ENCODE results near the gene TFIP11.

Gene TFIP11

DNA sequence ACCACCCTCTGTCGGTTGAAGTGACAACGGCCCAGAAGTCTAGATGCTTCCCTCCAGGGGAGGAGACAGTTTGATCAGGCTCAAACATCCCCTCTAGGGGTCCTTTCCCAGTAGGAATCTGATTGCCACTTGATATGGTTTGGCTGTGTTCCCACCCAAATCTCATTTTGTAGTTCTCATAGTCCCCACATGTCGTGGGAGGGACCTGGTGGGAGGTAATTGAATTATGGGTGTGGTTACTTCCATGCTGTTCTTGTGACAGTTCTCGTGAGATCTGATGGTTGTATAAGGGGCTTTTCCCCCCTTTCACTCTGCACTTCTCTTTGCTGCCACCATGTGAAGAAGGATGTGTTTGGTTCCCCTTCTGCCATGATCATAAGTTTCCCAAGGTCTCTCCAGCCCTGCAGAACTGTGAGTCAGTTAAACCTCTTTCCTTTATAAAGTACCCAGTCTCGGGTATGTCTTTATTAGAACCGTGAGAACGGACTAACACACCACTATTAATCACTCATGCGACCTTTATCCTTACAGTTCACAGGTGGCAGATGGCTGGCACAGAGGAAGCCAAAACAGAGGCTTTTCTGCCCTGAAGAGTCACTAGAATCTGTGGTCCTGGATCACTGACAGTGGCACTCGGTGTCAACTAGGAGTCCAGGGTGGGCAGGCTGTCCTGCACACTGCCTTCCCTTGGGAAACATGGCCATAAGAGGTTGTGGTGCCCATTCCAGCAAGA lies 61.7 kb downstream of the TFIP11 start:
- no peak for DNase-seq (ENCODE audit: low read depth, low spot score)

DNA sequence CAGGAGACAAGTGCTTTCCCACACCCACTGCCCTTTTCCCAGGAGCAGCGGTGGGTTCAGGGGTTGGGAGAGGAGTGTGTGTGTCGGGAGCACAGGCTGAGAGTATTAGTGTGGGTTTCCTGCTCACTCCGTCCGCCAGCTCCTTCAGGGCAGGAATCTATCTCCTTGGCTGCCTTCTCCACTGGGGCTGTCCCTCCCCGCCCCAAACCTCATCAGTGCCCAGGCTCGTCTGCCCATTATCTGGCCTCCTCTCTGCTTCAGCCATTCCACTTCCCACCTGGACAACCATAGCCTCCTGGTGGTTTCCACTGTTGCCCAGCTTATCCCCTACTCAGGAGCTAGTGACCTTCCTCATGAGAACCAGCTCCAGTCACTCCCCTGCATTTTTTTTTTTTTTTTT lies 63.3 kb downstream of the TFIP11 start:
- no peak for DNase-seq (ENCODE audit: low read depth, low spot score)

DNA sequence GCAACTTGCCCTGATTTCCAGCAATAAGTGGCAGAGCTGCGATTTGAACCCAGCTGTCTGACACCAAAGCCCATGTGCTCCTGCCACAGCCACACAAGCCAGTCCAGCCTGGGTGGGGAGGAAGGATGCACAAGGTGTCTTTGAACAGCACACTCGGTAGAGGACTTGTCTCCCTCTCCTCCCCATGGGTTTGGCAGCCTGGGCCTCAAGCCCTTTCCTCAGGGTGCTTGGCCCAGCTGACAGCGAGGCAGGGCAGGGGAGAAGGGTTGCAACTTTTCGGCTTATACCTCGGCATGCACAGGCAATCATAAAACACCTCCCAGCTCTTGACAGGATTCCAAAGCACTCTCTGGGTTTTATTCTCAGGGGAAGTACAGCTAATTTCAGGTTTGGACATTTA lies 63.9 kb downstream of the TFIP11 start:
- no peak for DNase-seq (ENCODE audit: low read depth, low spot score)

DNA sequence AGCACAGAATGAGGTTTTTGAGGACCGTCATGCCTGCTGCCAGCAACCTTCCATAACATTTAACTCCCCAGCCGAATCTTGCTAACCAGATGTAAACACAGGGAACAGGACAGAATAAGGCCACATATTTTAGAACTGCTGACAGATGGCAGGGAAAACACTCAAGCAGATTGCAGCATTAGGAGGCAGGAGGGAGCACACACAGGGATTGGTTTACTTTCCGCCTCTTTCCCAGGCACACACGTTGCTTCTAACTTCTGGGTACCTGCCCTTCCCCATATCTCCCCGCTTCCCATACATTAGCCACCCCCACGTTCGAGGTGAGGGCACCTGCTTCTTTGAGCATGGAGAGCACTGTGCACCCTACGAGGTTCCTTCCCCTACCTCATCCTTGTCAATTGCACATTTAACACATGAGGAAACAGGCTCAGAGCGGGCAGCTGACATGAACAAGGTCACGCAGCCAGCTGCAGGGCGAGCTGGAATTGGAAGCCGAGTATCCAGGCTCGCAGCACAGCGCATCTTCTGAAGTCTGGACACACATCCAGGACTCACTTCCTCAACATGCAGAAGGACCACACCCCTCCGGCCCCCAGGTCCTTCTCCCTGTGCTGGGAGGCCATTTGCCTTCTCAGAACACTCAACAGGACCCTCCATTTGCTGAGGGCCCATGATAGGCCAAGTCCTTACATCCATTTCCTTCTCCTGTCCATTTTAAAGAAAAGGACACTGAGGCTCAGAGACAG lies 64.5 kb downstream of the TFIP11 start:
- DNase-seq (ENCODE audit: low read depth, low spot score), result no peak

DNA sequence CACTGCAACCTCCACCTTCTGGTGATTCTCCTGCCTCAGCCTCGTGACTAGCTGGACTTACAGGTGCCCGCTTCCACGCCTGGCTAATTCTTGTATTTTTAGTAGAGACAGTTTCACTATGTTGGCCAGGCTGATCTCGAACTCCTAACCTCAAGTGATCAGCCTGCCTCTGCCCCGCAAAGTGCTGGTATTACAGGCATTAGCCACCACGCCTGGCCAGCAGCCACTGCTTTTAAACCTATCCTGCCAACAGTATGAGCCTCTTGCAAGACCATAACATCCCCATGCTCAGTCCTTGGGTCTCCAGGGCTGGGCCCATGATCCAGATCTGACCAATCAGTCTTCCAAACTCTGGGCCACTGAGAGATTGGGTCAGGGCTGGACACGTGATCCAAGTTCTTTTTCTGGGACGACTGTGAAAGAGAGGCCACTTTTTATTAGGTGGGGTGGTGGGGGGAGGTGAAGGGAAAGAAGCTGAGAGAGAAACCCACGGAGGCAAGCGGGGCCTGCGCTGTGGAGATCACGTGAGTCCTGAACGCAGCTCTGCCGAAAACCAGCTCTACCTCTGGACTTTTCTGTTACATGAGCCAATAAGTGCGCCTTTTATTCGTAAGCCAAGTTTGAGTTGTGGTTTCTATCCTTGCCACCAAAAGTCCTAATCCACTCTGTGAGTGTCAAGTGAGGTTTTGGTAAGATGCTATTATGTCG lies 65.3 kb downstream of the TFIP11 start:
- no peak for DNase-seq (ENCODE audit: low read depth, low spot score)

DNA sequence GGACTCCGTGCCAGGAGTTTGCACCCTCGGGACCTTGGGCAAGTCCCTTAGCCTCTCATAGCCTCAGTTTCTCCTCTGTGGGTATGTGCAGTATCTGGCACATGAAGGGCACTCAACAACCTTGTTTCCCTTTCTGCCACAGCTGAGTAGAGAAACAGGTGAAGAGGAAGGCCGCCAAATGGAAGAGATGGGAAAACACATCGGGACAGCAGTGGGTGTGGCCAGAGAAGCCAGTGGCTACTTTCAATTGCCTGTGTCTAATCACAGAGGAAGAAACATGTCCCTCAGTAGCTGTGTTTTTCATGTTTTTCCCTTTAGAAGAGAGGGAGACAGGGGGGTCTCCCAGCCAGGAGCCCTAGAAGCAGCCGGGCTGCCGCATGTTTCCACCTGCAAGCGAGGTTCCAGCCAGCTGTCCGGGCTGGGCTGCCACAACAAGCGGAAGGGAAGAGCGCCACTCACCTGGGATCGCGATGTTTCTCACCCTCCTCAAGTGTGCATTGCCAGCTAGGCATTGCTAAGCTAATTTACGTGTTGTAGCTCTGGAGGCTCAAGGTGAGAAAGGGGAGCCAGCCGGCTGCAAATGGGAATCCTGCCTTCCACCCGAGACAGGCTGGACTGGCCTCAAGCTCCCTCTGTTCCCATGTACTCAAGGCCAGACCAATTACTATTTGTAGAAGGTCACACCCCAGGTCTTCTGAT lies 66.5 kb downstream of the TFIP11 start:
- no peak for DNase-seq (ENCODE audit: low read depth, low spot score)

DNA sequence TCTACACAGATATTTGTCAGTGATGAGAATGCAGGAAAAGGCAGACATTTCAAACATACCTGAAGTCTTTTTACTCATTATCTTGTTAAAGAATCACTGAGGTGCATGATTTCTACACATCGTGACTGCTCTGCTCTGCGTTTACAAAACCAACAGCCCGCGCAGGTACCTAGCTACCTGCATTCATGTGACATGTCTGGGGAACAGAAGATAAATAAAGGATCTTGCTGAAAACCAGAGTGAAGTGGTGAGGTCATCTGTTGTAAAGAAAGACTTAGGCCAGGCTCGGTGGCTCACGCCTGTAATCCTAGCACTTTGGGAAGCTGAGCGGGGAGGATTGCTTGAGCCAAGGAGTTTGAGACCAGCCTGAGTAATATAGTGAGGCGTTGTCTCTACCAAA lies 67.5 kb downstream of the TFIP11 start:
- no peak for DNase-seq (ENCODE audit: low read depth, low spot score)

DNA sequence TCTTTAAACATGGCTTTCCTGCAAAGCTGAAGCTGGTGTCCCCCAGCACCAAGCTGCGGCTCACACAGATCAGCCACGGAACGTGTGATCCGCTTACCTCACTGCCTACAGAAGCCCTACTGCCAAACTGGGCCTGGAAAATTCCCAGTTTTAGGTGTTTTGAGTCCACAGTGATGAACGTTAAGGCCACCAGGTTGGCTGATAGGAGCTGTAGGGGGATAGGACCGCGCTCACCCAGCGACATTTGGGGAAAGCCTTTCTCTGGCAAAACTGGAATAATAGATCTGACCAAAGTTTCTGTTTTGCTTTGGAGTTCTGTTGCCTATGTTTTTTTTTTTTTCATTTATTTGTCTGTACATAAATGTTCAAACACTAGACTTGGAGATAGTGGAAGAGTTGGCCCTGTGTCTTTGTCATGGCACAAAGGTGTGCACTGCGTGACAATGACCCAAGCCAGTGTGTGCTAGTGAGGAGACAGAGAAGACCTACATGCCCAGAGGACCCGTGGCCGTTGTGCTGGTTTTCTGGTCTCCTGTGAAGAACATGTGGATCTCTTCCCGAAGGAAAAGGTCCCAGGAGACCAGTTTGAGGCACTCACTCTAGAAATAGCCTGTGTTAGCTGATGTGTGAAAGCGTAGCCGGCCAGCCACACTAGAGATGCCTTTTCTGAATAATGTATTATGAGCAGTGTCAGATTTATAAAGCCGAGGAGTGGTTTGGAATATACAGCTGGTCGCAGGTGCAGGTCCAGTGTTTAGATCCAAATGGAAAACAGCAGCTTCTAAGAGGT lies 68.2 kb downstream of the TFIP11 start:
- DNase-seq (ENCODE audit: low read depth, low spot score), result no peak

DNA sequence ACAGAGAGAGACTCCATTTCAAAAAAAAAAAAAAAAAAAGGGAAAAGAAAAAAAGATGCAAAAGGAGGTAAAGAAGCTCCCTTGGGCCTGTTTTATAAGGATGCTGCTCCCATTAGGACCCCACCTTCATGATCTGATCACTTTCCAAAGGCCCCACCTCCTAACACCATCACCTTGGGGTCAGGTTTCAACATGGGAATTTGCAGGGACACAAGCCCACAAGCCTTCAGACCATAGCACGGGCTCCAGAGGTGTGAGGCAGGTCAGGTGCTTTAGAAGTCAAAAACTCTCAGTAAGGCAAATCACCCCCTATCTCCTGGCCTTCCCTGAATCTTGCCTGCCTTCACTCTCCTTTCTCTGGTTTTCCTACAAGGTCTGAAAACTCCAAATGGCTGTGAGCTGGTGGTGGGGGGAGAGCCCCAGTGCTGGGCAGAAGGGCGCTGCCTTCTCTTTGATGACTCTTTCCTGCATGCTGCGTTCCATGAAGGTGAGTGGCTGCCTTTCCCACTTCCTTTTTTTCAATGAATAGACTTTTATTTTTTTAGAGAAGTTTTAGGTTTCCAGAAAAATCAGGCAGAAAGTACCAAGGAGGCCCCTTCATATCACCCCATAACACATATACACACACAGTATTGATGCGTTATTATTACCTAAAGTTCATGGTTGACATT lies 70.1 kb downstream of the TFIP11 start:
- no peak for DNase-seq (ENCODE audit: low read depth, low spot score)
